ENCODE data around the gene EML4.

DNA sequence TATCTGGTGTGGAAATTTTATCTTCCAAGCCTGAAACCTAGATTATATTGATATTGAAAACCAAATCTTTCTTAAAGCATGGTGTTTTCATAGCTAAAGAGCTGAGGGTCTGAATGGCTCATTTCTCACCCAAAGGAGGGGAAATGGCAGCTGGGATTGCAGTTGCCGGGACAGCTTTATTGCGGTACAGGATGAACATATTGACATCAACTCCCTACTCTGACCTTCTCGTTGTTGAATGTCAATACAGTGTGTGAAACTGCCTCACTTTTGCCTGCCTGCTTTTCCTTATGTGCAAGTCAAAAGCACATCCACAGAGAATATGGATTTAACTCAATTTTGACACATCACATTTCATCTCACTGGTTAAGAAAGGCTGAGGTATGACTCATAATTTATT is 195.5 kb downstream of the EML4 start:
- TF ChIP-seq CTCF (conservative IDR thresholded peaks at IDR 0.05; ENCODE audit: low read length), result no peak
- TF ChIP-seq EZH2phosphoT487 (IDR thresholded peaks at IDR 0.05; ENCODE audit: borderline replicate concordance, low read depth, low read length), result no peak
